Renal cortex interstitium (tissue), 11 donors: ENCODE results near the gene SATB1. TPM values are rescaled to one million over a fixed set of nuclear protein-coding genes. Genes with fewer than 3 reads are reported as not detected.

ENCODE experiments used
- DNase-seq, 11 donors: peaks; one replicate each; pipeline ENCODE4 v3.0.0-alpha.2; 2013; ENCODE audit warnings: low read depth in 9 of 11, low spot score in 4 of 11; ENCODE audit errors: extremely low read depth in 1 of 11
- polyA plus RNA-seq, 3 donors: library from polyadenylated mRNA; unstranded; fragments of 120-200 nt; gene quantifications; one replicate each; pipeline ENCODE4 v1.2.1, GENCODE V29; 2013; ENCODE audit not compliant: insufficient read length in 3 of 3

The SATB1 gene
- polyA plus RNA-seq, 3 donors = 37.2 to 44.7 (median 42.9) TPM

- DNase-seq = no peak
Measured at GRCh38 chr3:18440066-18440722, 15.1 kb upstream of the SATB1 start.

DNA sequence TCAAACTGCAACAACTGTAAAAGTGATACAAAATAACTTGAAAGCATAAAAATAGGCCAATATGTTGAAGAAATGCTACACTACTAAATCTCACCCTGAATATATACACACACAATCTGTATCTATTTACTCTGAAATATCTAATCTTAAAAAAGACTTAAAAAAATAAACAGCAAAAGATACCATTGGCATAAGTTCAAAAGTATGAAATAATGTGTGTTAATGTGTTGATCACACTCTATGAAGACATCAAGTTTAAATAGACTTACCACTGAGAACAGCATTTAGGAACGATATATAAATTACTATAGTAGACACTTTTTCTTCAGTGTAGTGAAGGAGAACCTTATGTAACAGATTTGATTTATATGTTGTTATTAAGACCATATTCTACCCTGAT, 14.1 kb upstream of the SATB1 start:
- DNase-seq = no peak

GRCh38 chr3:18438586-18438985, 13.4 kb upstream of the SATB1 start:
- no peak for DNase-seq

GRCh38 chr3:18436213-18436612, 11.1 kb upstream of the SATB1 start:
- no peak for DNase-seq

GRCh38 chr3:18434711-18435110, 9.6 kb upstream of the SATB1 start:
- no peak for DNase-seq

DNA sequence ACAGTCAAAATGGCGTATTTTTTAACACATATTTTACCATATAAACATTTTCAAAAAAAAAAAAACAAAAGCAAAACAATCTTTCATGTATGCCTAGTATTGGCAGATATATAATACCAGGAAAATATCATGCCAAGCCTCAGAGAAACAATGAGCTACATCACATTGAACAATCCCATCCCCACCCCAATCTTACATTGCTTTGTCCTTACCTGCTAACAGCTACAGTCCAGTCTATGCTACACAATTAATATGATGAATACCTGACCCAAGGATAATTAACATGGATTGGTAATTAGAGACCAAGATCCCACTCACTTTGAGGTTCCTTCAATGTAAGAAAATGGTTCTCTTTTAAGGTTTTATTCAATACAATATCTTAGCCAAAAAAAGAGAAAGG, 7.6 kb upstream of the SATB1 start:
- DNase-seq = no peak

- no peak for DNase-seq
Measured at GRCh38 chr3:18431266-18431665, 6.1 kb upstream of the SATB1 start.

DNA sequence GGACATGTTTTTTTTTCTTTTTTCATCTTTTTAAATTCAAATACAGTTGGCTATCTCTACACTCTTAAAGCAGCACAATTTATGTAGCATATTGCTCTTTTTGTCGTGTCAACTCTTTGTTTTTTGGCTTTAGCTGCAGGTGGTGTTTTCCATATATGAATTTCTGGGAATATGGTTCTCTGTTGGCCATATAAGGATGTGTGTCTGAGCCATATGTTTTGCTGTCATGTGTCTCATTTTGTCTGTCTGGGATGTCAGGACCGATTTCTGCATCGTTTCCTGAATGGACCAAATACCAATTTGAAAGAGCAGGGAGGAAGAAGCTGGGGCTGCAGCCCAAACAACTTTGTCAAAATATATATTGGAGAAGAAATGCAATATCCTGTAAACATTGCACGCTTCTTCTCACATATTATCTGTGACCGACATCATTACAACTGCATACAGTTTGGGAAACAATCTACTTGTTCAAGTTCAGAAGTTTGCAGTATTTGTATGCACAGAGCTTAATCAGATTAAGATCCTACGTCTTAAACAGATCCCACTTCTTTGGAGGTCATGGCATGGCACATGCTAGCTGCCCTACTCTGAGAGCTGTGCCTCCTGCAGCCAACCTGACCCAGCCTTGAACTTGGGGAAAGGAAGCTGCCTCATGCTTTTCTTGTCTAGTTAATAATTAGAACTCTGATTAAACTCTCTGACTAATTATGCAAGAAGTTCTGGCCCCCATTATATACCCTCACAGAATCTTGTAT, 4.0 kb upstream of the SATB1 start:
- DNase-seq = no peak

- DNase-seq = no peak
Measured at GRCh38 chr3:18428036-18428435, 2.9 kb upstream of the SATB1 start.

- no peak for DNase-seq
Measured at GRCh38 chr3:18426597-18427193, 1.6 kb upstream of the SATB1 start.

- peak in 1 of 11 donors; percentile 57 for DNase-seq
Measured at GRCh38 chr3:18425641-18426257, 610 bp upstream of the SATB1 start.

DNA sequence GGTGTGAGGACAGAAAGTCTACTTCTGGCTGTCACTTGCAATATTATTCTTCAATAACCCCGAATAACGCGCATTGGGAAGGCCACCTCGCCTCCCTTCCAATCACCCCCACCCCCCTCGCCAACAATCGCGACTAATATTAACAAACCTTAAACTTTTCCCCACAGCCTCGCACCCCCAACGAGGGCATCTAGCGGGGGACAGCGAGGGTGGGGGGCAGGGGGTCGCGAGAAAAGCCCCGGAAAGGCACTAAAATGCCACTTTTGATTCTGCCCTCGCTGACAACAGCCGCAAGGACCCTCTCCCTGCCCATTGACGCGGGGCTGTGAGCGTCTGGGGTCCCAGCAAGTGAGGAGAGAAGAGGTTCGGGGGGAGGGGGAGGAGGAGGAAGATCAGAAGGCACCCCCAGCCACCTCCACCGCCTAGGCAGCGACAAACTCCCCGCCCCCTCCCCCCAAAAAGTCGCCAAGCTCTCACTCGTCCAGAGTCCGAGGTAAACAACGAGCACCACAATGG, 868 bp downstream of the SATB1 start:
- DNase-seq = peak in 2 of 11 donors; percentile 45 to 61

GRCh38 chr3:18423401-18424212, 1.5 kb downstream of the SATB1 start:
- peak in 1 of 11 donors; percentile 40 for DNase-seq

DNA sequence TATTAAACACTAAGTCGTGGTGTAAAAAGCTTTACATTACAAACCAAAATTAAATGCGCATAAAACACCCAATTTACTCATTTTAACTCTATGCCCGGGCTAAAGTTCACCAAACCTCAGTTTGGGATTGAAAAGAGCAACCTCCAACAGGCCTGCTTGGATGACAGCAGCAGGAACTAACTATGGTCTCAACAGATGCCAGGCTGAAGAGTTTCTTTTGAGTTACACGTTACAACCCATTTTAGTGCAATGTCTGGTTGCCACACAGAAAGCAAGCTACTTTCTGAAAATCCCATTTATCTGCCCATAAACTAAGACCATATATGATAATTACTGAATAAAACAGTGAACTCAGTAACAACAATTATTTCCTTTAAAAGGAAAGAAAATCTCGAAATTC, 2.2 kb downstream of the SATB1 start:
- no peak for DNase-seq

GRCh38 chr3:18420555-18420954, 4.6 kb downstream of the SATB1 start:
- DNase-seq = no peak

GRCh38 chr3:18419232-18419631, 5.9 kb downstream of the SATB1 start:
- DNase-seq = no peak

DNA sequence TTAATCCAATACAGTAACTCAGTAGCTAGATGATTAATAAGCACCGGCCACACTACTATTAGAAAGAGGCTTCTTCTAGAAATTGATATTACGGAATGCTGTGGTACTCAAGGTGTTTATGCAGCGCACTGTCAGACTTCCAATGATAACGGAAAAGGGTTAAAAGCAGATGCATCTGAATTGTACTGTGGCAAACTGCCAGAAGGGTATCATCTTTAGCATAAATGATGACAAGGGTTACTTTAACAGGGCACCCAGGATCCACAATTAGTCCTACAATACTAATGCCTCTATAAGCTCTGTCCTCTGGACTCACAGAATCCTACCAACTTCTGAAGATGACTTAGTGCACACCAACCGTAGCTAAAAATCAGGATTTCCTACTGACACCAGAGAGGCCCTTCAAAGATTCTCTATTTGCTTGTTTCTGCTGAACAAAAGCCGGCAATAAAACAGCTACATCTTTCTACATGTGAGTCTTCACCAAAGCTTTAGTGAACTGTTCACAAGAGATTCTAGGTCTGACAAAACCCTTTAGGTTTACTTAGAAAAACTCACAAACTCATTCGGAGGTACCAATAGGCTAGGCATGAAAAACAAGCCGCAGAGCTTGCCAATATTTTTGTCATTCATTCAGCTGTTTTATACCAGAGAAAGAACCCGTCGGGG, 7.1 kb downstream of the SATB1 start:
- no peak for DNase-seq

DNA sequence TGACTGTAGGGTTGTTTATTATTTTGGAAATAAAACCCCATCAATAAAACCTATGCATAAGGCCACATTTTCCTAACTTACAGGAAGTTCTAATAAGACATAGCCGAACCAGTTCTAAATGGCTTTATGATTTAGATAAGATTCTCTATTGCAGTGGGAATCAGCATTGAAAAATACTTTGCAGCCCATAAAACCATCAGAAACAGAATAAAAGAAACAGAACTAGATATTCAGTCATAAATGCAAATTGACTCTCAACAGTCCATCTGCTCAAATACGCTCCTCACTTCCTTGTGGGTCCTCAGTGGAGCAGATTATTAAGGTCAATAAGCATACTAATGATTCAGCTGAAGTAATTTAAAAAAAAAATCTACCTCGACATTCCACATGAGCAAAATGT, 8.8 kb downstream of the SATB1 start:
- DNase-seq = no peak
